ENCODE results near the gene KBTBD3. TPM values are rescaled to one million over a fixed set of nuclear protein-coding genes. Genes with fewer than 3 reads are reported as not detected.
"Not testable (repeated sequence)": the region's sequence is repeated elsewhere in the genome, so short reads cannot be mapped to it uniquely, and the experiment has no call there.

The KBTBD3 gene
- total RNA-seq, 2 donors from 2014 or later: 2.5 to 6.7 TPM

DNA sequence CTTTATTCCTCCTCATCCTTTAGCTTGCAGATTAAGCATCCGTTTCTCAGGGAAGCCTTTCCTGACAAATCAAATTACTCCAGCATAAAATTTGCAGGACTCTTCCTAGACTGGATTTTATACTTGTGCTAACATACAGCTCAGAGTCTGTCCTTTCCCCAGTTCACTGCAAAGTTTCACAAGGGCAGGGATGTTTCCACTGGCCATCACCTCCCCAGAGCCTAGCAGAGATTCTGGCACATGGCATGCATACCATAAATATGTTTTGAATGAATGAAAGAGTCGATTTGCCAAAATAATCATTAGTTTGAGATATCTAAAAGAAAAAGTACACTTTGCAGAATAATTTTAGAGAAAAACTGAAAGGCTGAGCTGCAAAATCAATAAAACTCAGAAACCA is 65.7 kb downstream of the KBTBD3 start:
- peaks cover 41% of the 10 kb centered on the region for H3K36me3 Mint-ChIP-seq

DNA sequence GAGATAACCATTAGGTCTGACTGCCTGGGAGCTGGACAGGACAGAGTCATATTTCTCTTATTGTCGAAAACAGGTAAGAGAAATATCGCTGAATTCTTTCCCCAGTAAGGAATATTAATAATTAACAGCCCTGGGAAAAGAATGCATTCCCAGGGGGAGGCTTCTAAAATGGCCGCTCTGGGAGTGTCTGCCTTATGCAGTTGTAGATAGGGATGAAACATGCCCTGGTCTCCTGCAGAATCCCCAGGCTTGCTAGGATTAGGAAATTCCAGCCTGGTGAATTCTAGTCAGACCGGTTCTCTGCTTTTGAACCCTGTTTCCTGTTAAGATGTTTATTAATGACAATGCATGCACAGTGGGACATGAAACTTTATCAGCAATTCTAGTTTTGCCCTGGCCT is 74.1 kb downstream of the KBTBD3 start:
- not testable (repeated sequence) for H3K27me3 Mint-ChIP-seq
- Mint-ChIP-seq H3K36me3 (peaks cover 38% of the 10 kb centered on the region), H3K9me3 (peaks cover 13% of the 10 kb centered on the region)

More for the DNA sequence above, 65.7 kb downstream of the KBTBD3 start:
- Mint-ChIP-seq H3K4me3 (no peak overlapping the region), H3K4me1 (ENCODE audit: low read depth in 2 of 2) (peaks cover 20 to 26% of the 10 kb centered on the region in 2 donors), H3K9me3 (no peaks in the 10 kb centered on the region), H3K27me3 (no peaks in the 10 kb centered on the region), H3K27ac (no peak overlapping the region)
- no peak for DNase-seq (ENCODE audit: low spot score)
- ATAC-seq: no peak

GRCh38 chr11:106001304-106002012 is 75.7 kb downstream of the KBTBD3 start:
- no peak overlapping the region for H3K27ac Mint-ChIP-seq
- peaks cover 27% of the 10 kb centered on the region for H3K36me3 Mint-ChIP-seq
- peaks cover 8 to 13% of the 10 kb centered on the region in 2 donors for H3K4me1 Mint-ChIP-seq (ENCODE audit: low read depth in 2 of 2)
- no peaks in the 10 kb centered on the region for H3K27me3 Mint-ChIP-seq
- H3K9me3 Mint-ChIP-seq: peaks cover 13% of the 10 kb centered on the region
- ATAC-seq (no peak), DNase-seq (ENCODE audit: low spot score) (no peak)
- no peak overlapping the region for H3K4me3 Mint-ChIP-seq

More for the DNA sequence above, 74.1 kb downstream of the KBTBD3 start:
- H3K4me3 Mint-ChIP-seq; DNase-seq (ENCODE audit: low spot score); ATAC-seq; H3K27ac Mint-ChIP-seq; H3K4me1 Mint-ChIP-seq (ENCODE audit: low read depth in 2 of 2): not testable (repeated sequence)

Other genes with a start within 250 kb of the KBTBD3 start
- 10 to 100 TPM; 13.7 to 14.6 TPM for gene MSANTD4, start 55.1 kb downstream of the KBTBD3 start, total RNA-seq
- 10 to 100 TPM; 36.8 to 37.5 TPM for gene AASDHPPT, start 315 bp upstream of the KBTBD3 start, total RNA-seq

Measured in natural killer cell treated with Interleukin-12 subunit alpha and Interleukin-12 subunit beta and Interleukin-15 and Interleukin-18, amount 100 ng/mL, for 72 hours (primary cell).